GM12864 (cell line): ENCODE data around the gene CRADD.

ENCODE experiments used
- DNase-seq: peaks from one replicate; pipeline ENCODE4 v3.0.0-alpha.2; 2011; ENCODE audit warnings: low read depth
- H3K4me3 ChIP-seq: 2 replicates; pipeline ENCODE4 v1.5.1; 2011; ENCODE audit warnings: mild to moderate bottlenecking, low read depth, low read length, control low read depth
- CTCF ChIP-seq: IDR thresholded peaks from 2 replicates; pipeline ENCODE4 v1.5.1; 2011; ENCODE audit warnings: low read depth, mild to moderate bottlenecking, moderate library complexity, low read length, control low read depth, inconsistent platforms; ENCODE audit errors: missing control alignments

Gene CRADD

GRCh38 chr12:93853698-93854478, 176.7 kb downstream of the CRADD start:
- no peak overlapping the region for H3K4me3 ChIP-seq
- TF ChIP-seq CTCF, result no peak
- DNase-seq, result no peak

GRCh38 chr12:93855261-93855660, 178.1 kb downstream of the CRADD start:
- H3K4me3 ChIP-seq, result no peak overlapping the region
- no peak for TF ChIP-seq CTCF
- no peak for DNase-seq

GRCh38 chr12:93856611-93857010, 179.4 kb downstream of the CRADD start:
- no peak for TF ChIP-seq CTCF
- H3K4me3 ChIP-seq, result no peak overlapping the region
- DNase-seq, result no peak

- H3K4me3 ChIP-seq, result no peak overlapping the region
- TF ChIP-seq CTCF, result no peak
- DNase-seq, result no peak
Observed at GRCh38 chr12:93857279-93857938, 180.2 kb downstream of the CRADD start.

GRCh38 chr12:93857991-93858447, 180.8 kb downstream of the CRADD start:
- DNase-seq, result no peak
- no peak for TF ChIP-seq CTCF
- H3K4me3 ChIP-seq, result no peak overlapping the region

- no peak overlapping the region for H3K4me3 ChIP-seq
- no peak for TF ChIP-seq CTCF
- no peak for DNase-seq
Observed at GRCh38 chr12:93860668-93861373, 183.6 kb downstream of the CRADD start.
